GM21360 (cell line): ENCODE measurements around the gene VIPR2.

Source experiments
- ATAC-seq: cut with Tn5 transposase; IDR thresholded peaks from one replicate; pipeline ENCODE4 v1.9.1; 2021; ENCODE audit warnings: mild to moderate bottlenecking, moderate library complexity; ENCODE audit not compliant: unreplicated experiment

VIPR2 gene

GRCh38 chr7:159028508-159029401, 115.9 kb downstream of the VIPR2 start:
- no peak for ATAC-seq

- ATAC-seq, result no peak
These were observed 116.7 kb downstream of the VIPR2 start for GRCh38 chr7:159027789-159028507.

GRCh38 chr7:159027056-159027788, 117.4 kb downstream of the VIPR2 start:
- no peak for ATAC-seq

GRCh38 chr7:159026271-159027055, 118.2 kb downstream of the VIPR2 start:
- ATAC-seq, result no peak

- no peak for ATAC-seq
These were observed 119.4 kb downstream of the VIPR2 start for GRCh38 chr7:159025161-159025779.

GRCh38 chr7:159024280-159024951, 120.3 kb downstream of the VIPR2 start:
- ATAC-seq, result no peak

- ATAC-seq, result no peak
These were observed 120.9 kb downstream of the VIPR2 start for GRCh38 chr7:159023746-159024145.

GRCh38 chr7:159023206-159023605, 121.5 kb downstream of the VIPR2 start:
- ATAC-seq, result no peak

GRCh38 chr7:159022238-159022993, 122.3 kb downstream of the VIPR2 start:
- ATAC-seq, result no peak

- no peak for ATAC-seq
These were observed 123.7 kb downstream of the VIPR2 start for GRCh38 chr7:159020987-159021386.

- ATAC-seq, result no peak
These were observed 125.6 kb downstream of the VIPR2 start for GRCh38 chr7:159019111-159019510.

GRCh38 chr7:159017741-159018140, 126.9 kb downstream of the VIPR2 start:
- ATAC-seq, result no peak

- ATAC-seq, result no peak
These were observed 127.5 kb downstream of the VIPR2 start for GRCh38 chr7:159017210-159017609.

GRCh38 chr7:159016591-159016990, 128.1 kb downstream of the VIPR2 start:
- no peak for ATAC-seq

GRCh38 chr7:159015454-159016410, 128.9 kb downstream of the VIPR2 start:
- ATAC-seq, result no peak

GRCh38 chr7:159015081-159015453, 129.6 kb downstream of the VIPR2 start:
- ATAC-seq, result no peak

GRCh38 chr7:159014297-159015062, 130.2 kb downstream of the VIPR2 start:
- ATAC-seq, result no peak
